Testis (tissue), 2 donors: ENCODE measurements around the gene DEDD.

Experiments used
- POLR2A ChIP-seq: fragments of 450-650 bp; IDR thresholded peaks from one replicate; pipeline ENCODE4 v1.6.1; 2017; ENCODE audit warnings: antibody characterized with exemption, mild to moderate bottlenecking, moderate library complexity
- TF ChIP-seq, protein P1 (sequence below), 3 experiments: fragments of 450-650 bp in 2 of 3; fragments of 200-600 bp in 1 of 3; sonication (generic) in 1 of 3; IDR thresholded peaks; one replicate each; pipeline ENCODE4 v1.5.1; 2016 to 2019; ENCODE audit warnings: antibody characterized with exemption in 3 of 3, mild to moderate bottlenecking in 2 of 3, moderate library complexity in 1 of 3

GRCh38 chr1:161072751-161073449, 59.6 kb downstream of the DEDD start:
- no peak for TF ChIP-seq POLR2A
- TF ChIP-seq, protein P1, sequence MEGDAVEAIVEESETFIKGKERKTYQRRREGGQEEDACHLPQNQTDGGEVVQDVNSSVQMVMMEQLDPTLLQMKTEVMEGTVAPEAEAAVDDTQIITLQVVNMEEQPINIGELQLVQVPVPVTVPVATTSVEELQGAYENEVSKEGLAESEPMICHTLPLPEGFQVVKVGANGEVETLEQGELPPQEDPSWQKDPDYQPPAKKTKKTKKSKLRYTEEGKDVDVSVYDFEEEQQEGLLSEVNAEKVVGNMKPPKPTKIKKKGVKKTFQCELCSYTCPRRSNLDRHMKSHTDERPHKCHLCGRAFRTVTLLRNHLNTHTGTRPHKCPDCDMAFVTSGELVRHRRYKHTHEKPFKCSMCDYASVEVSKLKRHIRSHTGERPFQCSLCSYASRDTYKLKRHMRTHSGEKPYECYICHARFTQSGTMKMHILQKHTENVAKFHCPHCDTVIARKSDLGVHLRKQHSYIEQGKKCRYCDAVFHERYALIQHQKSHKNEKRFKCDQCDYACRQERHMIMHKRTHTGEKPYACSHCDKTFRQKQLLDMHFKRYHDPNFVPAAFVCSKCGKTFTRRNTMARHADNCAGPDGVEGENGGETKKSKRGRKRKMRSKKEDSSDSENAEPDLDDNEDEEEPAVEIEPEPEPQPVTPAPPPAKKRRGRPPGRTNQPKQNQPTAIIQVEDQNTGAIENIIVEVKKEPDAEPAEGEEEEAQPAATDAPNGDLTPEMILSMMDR (IDR thresholded peaks at IDR 0.05): no peak
